Amygdala (tissue), 56 donors: ENCODE data around the gene DHCR24.

Source experiments
- DNase-seq, 56 donors: peaks; one replicate each; lab custom pipeline; 2025; lab: John Stamatoyannopoulos, UW

DHCR24 gene

DNA sequence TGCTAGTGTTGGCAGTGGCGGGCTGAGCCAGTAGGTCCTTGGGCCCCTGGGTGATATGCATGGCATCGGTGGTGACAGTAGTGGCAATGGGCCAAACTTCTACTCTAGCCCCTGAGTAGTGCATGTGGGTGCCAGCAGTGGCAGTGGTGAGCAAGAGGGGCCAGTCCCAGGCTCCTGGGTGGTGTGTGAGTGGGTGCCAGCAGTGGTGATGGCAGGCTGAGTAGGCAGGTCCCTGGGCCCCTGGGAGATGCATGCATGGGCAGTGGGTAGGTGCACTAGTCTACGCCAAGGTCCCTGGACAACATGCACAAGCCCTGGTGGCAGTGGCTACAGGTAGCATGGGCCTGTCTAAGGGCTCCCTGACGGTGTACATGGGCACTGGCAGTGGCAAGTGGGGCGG is 61.3 kb downstream of the DHCR24 start:
- no peak for DNase-seq

- DNase-seq = no peak
These were observed 63.3 kb downstream of the DHCR24 start for GRCh38 chr1:54823670-54824069.

DNA sequence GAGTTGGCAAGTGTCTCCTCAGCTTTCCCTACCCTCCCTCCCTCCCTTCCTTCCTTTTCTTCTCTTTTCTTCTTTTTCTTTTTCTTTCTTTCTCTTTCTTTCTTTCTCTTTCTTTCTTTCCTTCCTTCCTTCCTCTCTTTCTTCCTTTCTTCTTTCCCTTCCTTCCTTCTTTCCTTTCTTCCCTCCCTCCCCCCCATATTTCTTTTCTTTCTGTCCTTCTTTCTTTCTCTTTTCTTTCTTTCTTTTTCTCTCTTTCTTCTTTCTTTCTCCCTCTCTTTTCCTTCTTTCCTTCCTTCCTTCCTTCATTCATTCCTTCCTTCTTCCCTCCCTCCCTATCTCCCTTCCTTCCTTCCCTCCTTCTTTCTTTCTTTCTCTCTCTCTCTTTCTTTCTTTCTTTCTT is 67.3 kb downstream of the DHCR24 start:
- no peak for DNase-seq

GRCh38 chr1:54819195-54819536 is 67.8 kb downstream of the DHCR24 start:
- no peak for DNase-seq

- no peak for DNase-seq
These were observed 68.4 kb downstream of the DHCR24 start for GRCh38 chr1:54818461-54819194.

GRCh38 chr1:54816951-54817350 is 70.0 kb downstream of the DHCR24 start:
- DNase-seq = no peak

- DNase-seq = no peak
These were observed 70.9 kb downstream of the DHCR24 start for GRCh38 chr1:54816130-54816529.

DNA sequence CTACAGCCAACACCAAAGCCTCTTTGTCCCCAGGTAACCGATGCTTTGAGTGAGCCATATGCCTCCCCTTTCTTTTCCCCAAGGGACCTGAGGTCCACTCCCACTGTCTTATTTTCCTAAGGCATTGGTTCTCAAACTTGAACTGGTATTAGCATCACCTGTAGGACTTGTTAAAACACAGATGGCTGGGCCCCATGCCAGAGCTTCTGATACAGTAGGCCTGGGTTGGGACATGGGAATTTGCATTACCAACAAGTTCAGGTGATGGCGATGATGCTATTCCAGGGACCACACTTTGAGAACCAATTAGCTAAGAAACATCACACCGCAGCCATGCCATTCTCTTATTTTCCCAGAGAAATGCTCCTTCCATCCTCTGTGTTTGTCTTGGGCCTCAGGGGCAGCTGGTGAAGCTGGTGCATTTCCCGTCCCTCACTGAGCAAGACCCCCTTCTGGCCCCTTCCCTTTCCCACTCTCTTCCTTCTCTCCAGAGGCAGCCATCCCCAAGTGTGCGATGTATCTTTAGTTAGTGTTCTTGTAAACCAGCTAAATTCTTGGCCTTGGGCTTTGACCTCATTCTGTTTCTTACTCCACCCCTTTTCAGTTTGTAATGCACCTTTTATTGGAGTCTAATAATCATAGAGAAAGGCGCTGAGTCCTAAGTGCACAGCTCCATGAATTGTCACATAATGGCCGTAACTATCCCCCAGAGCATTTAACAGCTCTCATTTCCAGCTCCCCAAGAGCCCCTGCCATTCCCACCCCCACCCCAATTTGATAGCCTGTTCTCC is 71.7 kb downstream of the DHCR24 start:
- no peak for DNase-seq

DNA sequence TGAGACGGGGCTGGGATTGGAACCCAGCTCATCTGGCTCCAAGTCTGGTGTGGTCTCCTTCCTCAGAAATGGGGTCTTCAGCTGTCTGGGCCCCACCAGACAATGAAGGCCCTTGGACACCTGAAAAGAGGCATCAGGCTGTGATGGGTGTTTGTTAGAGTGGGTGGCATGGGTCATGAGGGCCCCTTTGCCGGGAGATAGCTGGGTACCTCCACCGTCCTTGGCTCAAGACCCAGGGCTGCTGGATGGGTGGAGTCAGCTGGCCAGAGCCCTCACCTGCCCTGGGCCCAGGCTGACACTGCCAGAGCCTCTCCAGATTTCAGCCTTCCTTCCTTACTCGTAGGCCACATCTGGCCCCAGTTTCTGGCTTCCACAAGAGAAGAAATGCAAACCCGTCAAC is 72.4 kb downstream of the DHCR24 start:
- no peak for DNase-seq

- no peak for DNase-seq
These were observed 72.9 kb downstream of the DHCR24 start for GRCh38 chr1:54814126-54814498.

DNA sequence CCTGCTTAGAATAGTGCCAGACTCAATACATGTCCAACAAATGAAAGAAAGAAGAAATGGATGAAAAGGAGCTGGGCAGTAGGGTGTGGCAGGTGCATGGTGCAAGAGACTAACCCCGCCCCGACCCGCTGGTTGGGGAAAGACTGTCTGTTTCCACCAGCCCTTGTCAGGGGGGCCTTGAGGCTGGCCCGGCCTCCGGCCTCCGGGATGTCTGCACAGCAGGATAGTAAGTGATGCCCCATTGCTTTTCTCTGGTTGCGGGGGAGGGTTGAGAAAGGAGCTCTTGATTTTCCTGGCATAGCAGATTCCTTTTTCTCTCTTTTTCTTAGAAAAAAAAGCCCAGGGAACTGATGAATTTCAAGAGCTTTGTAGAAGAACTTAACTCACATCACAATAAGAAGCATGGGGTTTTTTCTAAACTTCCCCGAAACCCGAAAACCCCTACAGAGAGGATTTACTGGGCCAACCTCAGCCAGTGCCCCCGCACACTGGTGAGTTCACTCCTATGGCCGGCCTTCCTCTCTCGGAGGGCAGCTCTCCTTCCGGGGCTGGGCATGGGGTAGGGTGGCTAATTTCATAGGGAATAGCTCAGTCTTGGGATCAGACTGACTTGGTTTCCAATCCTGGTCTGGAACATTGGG is 73.4 kb downstream of the DHCR24 start:
- no peak for DNase-seq

GRCh38 chr1:54812801-54813484 is 74.1 kb downstream of the DHCR24 start:
- DNase-seq = no peak

DNA sequence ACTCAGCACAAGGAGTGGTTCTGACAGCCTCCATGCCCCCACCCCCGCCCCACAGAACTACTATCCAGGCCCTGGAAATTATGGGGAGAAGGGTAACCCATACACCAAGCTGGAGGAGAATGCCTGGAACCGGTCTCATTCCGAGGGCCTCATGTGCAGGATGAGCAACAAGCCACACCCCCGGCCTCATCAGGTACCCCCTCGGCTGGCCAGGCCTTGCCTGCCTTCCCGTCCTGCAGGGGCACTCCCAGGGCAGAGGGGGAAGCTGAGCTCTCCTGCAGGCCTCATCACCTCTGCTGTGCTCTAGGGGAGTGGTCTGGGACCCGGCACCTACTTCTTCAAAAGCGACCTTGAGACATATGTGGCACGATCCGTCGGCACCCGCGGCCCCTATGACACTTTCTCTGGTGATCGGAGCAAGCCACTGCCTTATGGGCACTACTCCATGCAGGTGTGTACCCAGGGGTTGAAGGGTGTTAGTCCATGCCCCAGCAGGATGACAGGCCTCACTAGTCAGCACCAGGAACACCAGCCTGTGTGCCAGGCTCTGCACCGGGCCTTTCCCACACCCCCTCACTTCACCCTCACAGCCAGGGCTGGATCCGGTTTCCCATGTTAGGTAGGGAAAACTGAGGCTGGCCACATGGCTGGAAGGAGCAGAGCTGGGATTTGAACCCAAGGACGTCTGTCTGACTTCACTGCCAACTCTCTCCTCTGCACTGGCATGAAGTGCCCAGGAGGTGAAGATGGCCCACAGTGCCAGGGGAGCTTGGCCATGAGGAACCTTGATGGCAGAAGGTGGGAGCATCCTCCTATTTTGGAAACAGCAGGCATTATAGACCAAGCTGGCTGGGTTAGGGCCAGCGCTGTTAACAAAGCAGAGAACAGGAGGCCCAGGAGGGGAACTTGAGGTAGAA is 75.0 kb downstream of the DHCR24 start:
- no peak for DNase-seq

DNA sequence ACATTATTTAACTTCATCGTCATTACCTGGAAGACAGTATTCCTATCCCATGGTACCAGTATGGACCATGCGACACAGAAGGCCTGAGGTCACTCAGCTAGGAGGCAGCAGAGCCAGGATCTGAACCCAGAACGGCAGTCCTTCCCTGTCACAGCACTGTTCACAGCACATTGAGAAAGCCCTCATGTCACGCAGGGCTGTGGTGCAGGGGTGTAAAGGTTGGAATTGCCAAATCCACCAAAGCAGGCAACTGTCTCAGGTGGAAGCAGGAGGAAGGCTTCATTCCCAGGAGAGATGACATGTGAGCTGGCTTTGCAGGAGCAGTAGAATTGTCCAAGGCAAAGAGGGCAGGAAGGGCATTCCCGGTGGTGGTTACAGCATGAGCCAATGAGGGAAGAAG is 75.9 kb downstream of the DHCR24 start:
- DNase-seq = no peak

DNA sequence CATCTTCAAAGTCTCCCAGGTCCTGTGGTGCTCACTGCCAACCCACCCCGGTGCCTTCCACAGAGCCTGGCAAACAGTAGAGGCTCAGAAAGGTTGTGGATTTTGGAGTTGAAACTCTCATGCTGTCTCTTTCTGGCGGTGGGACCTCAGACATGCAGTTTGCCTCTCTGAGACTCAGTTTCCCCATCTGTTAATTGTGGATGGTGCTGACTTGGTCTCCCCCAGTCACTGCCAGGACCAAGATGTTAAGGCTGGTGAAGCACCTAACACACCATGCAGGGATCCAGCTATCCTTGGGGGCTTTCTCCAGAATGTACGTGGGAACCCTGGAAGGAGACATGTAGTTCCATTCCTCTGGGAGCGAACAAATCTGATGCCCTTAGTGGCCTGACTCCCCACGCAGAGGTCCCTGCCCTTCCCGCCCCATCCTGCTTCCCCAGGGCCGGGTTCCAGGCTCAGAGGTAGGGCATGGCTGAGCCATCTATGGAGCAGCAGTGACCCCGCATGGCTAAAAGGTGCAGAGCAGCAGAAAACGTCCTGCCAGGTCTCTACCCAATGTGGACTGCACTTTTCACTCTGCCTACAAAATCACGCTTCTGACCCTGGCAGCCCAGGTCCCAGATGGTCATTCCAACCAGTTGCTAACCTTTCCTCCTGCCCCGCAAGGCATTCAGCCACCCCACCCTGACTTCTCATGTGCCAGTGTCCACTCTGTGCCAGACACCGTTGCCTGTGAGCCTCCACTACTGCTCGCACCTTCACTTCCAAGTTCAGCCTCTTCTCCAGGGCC is 76.6 kb downstream of the DHCR24 start:
- DNase-seq = peak in 42 of 56 donors; percentile 3 to 69 (median 28)

- DNase-seq = no peak
These were observed 77.4 kb downstream of the DHCR24 start for GRCh38 chr1:54809496-54810074.

DNA sequence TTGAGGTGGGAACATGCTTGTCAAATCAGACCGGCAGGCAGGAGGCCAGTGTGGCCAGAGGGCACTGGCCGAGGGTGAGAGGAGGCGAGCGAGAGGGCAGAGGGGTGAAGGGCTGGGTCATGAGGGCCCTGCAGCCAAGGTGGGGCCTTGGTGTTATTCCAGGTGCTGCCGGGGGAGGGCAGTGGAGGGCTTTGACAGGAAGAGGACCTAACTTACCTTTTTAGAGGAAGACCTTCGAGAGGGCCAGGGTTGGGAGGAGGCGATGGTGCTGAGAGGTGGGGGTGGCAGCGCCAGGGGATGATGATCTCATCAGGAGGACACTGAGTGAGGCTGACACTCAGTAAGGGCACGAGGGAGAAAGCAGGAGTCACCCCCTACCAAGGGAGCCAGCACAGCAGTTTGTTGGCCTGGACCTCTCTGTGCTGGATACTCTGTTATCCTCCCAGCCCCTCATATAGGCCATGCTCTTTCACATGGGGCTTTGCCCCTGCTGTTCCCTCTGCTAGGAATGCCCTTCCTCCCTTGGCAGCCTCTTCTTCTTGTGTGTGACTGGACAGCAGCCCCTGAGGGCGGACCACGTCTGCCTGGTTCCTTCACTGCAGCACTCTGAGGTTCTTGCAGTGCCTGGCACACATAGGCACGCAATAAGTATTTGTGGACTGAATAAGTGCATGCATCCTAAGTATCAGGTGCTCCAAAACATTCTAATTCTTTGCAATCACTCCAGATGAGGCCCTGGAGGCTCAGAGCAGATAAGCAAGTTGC is 78.4 kb downstream of the DHCR24 start:
- DNase-seq = no peak

GRCh38 chr1:54807756-54808155 is 79.2 kb downstream of the DHCR24 start:
- no peak for DNase-seq
